GM21515 (cell line): Measurements from ENCODE around the gene ADAMTS2.

Experiments
- ATAC-seq: cut with Tn5 transposase; IDR thresholded peaks from one replicate; pipeline ENCODE4 v1.9.1; 2021; ENCODE audit not compliant: unreplicated experiment

The ADAMTS2 gene

GRCh38 chr5:179185941-179186411 is 159.3 kb downstream of the ADAMTS2 start:
- no peak for ATAC-seq

- ATAC-seq, result no peak
Measured at GRCh38 chr5:179185256-179185940, 159.9 kb downstream of the ADAMTS2 start.

GRCh38 chr5:179184521-179185050 is 160.7 kb downstream of the ADAMTS2 start:
- no peak for ATAC-seq

GRCh38 chr5:179183481-179183880 is 161.8 kb downstream of the ADAMTS2 start:
- ATAC-seq, result no peak

GRCh38 chr5:179182601-179183000 is 162.7 kb downstream of the ADAMTS2 start:
- no peak for ATAC-seq

GRCh38 chr5:179181988-179182387 is 163.3 kb downstream of the ADAMTS2 start:
- no peak for ATAC-seq

GRCh38 chr5:179180921-179181645 is 164.2 kb downstream of the ADAMTS2 start:
- no peak for ATAC-seq

GRCh38 chr5:179180061-179180610 is 165.1 kb downstream of the ADAMTS2 start:
- ATAC-seq, result no peak

- ATAC-seq, result no peak
Measured at GRCh38 chr5:179177711-179178575, 167.3 kb downstream of the ADAMTS2 start.

GRCh38 chr5:179176571-179177230 is 168.6 kb downstream of the ADAMTS2 start:
- no peak for ATAC-seq

GRCh38 chr5:179176166-179176565 is 169.1 kb downstream of the ADAMTS2 start:
- ATAC-seq, result no peak

- ATAC-seq, result no peak
Measured at GRCh38 chr5:179171816-179172745, 173.2 kb downstream of the ADAMTS2 start.

- ATAC-seq, result no peak
Measured at GRCh38 chr5:179171251-179171815, 173.9 kb downstream of the ADAMTS2 start.

GRCh38 chr5:179170606-179171005 is 174.7 kb downstream of the ADAMTS2 start:
- ATAC-seq, result no peak

- no peak for ATAC-seq
Measured at GRCh38 chr5:179169836-179170235, 175.4 kb downstream of the ADAMTS2 start.

- ATAC-seq, result no peak
Measured at GRCh38 chr5:179168664-179169063, 176.6 kb downstream of the ADAMTS2 start.

GRCh38 chr5:179167871-179168451 is 177.3 kb downstream of the ADAMTS2 start:
- no peak for ATAC-seq
